Measurements from ENCODE around the gene MBP.

Gene MBP

DNA sequence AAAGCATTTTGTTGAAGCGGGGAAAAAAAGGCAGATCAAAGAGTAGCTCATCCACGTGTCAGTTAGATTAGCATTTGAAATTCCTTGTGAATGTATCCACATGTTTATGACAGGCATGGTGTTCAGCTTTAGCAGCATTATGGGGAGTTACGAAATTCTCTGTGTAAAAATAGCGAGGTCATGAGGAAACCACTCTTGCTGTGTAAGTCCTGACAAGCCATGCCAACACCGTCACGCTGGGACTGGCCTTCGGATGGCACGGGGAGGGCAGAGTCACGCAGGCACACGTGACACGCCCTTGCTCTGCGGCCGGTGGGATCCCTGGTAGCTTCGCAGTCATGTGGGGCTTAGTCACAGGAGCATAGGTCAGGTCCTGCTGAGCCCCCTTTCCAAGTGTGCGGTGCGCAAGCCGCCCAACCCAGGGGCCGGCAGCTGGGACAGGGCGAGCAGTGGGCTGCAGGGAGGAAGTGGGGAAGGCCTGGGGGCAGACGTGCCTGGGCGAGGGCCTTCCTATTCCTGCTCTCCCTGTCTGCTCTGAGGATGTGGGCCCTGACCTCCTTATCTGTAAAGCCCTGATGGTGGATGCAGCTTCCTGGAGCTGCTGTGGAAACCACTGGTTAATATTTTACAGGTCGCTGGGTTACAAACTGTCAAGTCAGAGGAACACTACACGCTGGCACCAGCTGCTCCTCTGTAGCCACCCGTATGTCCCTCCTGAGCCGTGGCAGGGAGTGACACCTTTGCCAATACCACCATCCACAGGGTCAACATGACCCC lies 18.0 kb downstream of the MBP start:
- DNase-seq, result peak; percentile 64

DNA sequence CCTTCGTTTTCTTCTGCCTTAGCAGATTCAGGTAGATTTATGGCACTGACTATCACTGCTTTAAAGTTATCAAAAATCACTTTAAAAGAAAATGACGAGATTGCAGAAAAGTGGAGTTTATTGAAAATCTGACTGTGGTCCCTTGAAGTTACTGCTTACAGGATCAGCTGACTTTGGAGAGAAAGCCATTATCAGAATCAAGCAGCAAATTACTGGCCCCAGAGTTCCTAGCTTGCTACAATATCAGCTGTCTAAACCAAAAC lies 18.5 kb downstream of the MBP start:
- DNase-seq, result no peak

GRCh38 chr18:77113361-77114151 lies 19.0 kb downstream of the MBP start:
- DNase-seq, result no peak

- no peak for DNase-seq
These were observed 19.9 kb downstream of the MBP start for GRCh38 chr18:77112747-77113092.

- DNase-seq, result no peak
These were observed 20.4 kb downstream of the MBP start for GRCh38 chr18:77111951-77112746.

- no peak for DNase-seq
These were observed 21.1 kb downstream of the MBP start for GRCh38 chr18:77111449-77111848.

DNA sequence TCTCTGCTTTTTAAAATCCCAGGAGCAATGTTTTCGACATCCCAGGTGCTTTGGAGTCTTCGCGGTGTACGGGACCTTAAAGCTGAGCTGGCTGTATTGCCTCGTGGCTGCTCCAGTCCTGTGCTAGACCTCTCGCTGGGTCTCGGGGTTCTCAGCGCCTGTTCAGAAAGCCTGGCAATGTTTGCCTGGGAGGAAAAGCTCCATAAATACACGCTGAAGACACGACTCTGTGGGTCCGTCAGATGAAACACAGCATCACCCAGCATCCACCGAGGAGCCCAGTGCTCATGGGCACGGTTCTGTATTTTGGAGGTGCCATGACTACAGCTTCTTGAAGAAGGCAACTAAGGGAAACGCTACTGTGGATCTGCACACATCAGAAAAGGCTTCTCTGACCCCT lies 21.6 kb downstream of the MBP start:
- no peak for DNase-seq

- DNase-seq, result no peak
These were observed 22.2 kb downstream of the MBP start for GRCh38 chr18:77110400-77110799.

DNA sequence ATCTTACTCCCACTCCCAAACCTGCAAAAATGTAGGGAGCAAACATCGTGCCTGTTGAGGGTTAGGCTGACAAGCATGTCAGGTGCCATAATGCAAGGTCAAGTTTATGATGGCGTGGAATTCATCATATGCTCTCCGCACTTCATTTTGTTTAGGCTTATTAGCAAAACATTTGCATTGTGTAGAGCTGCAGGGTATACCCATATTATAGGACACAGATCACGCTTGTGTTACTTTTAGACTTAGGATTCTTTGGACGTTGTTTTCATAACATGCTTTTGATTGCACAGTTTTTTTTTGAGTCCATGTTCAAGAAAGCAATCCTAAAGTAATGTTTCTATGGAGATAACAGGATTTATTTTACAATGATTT lies 22.9 kb downstream of the MBP start:
- DNase-seq, result no peak

DNA sequence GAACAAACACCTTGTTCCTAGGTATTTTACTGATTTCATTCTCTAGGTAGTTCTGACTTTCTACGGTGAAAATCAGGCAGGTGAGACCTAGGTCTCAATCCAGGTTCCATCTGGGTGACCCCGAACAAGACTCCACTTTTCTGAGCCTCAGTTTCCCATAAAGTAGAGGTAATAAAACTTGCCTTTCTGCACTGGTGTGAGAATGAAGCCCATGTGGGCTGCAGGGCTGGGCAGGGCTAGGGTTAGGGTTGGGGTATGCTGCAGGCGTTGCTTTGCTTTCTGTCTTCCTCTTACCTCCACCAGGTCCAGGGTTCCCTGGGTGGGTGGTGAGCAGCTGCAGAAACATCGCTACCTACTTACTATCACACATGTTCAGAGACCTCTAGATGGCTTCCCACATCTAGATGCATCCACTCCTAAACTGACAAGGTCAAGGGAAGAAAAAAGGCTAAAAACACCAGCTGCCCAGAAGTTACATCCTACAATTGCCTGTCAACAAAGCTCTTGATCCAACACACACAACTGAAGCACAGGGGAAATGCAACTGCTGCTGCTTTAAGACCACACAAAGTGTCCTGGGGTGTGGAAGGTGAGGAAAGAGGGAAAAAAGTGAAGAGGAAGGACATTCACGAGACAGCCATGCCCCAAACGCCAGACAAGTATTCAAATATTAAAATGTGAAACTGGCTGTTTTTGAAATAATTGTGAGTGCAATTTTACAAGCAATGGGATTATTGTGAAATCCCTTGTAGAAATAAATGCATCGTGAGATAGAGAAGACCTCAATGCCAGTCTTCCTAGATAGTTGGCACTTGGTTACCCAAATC lies 23.5 kb downstream of the MBP start:
- no peak for DNase-seq

- DNase-seq, result peak; percentile 92
These were observed 24.4 kb downstream of the MBP start for GRCh38 chr18:77108001-77108692.

GRCh38 chr18:77107292-77107691 lies 25.3 kb downstream of the MBP start:
- no peak for DNase-seq

GRCh38 chr18:77106331-77106730 lies 26.3 kb downstream of the MBP start:
- DNase-seq, result no peak

DNA sequence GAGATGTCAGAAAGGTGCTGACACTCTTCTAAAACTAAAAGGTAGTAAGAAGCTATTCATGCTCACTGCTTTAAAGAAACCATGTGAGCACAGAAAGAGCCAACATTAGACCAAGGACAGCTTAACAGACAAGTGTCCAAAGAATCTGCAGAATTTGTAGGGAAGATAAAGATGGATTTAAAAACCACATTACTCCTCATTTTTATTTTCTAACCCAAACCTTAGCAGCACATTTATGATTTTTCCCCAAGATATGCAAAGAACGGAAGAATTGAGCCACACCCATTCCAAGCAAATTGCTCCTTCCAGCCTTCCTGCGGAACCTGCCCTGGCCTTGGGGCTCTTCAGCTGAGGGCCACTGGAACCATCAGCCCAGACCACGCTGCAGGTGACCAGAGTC lies 26.9 kb downstream of the MBP start:
- DNase-seq, result peak; percentile 53

DNA sequence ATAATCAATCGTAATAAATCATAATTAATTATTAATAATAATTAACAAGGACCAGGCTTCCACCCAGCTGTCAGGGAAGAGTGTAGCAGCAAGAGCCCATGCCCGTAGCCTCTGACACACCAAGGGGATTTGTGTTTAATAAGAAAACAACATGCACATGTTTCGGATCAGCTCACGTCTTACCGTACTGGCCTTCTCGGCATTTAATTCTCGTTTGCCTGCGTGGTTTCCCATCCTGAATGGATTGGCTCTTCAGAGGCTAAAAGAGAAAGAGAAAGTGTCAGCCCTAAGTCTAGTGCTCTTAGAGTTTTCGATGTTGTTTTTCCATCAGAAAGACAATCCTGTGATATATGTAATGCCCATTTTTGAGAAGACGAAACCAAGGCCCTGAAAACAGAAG lies 27.6 kb downstream of the MBP start:
- DNase-seq, result peak; percentile 37

GRCh38 chr18:77103991-77104531 lies 28.5 kb downstream of the MBP start:
- DNase-seq, result peak; percentile 50

- DNase-seq, result peak; percentile 86
These were observed 29.3 kb downstream of the MBP start for GRCh38 chr18:77103187-77103850.

DNA sequence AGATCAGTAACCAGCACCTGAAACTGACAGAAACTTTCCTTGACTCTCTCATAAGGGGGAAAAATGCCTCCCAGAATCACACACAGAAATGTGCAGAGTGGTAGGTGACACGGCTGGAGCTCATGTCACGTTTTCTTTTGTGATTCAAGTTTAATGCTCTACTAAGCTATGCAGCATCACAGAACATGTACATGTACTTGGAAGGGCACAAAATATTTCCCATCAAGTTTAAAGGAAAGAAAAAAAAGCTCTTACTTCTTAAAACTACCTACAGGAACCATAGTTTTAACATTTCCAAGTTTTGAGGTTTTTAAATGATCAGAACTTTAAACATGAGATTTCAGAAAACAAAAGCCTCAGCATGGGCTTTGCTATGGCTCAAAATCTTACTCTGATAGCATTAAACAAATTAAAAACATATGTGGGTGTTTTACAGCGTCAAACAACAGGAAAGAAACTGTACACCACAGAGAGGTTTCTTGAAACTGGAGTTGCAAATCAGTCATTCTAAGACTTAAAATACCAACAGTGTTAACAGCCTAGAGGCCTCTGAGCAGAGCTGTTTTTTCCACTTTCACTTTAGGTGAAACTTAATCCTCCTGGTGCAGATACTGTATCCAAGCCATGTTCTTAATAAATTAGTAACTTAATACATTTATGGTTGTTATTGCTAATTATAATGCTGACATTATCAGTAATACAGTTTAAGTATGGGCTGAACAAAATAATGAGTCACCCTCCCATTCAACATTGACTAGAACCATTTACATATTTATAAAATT lies 30.1 kb downstream of the MBP start:
- DNase-seq, result peak; percentile 88

DNA sequence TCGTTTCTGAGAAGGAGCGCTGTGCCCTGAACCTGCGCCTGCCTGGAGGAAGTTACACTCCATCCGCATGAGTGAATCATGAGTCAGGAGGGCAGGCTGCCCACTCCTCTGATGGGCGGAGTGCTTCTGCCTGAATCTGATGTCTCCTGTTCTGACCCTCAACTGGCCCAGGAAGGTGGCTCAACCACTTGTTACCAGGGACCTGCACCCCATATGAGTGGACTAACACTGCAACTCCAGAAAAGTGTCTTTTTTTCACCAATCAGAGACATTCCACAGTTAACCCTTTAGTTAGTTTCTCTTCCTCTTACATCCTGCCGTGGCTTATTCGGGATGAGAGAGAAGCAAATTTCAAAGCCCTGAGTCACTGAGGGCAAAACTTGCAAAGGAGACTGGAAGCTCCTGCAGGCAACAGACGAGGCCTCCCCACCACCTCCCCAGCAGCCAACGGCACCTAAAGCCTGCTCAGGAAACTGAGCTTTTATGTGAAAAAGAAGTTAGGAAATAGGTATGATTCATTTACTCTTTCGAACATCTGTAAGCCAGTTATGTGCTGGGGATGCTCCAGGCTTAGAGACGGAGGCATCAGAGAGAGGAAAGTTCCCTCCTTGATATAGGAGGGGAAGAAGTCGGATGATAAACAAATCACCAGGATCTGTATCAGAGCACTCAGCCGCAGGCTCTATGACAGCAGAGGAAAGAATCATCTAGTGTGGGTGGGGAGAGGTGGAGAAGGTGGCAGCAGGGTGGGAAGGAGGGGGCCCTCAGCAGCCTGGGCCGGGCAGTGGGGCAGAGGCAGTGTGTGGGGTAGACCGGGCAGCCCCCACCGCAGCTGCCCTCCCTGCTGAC lies 30.9 kb downstream of the MBP start:
- peak; percentile 97 for DNase-seq

Measured in fibroblast of skin of back (primary cell).